GM18873 (cell line): ENCODE data around the gene DSTN.

Experiments used
- ATAC-seq: cut with Tn5 transposase; IDR thresholded peaks from one replicate; pipeline ENCODE4 v1.9.1; 2021; ENCODE audit warnings: mild to moderate bottlenecking, moderate library complexity, moderate number of reproducible peaks; ENCODE audit not compliant: unreplicated experiment, low FRiP score

DSTN gene

GRCh38 chr20:17621229-17621968, 51.5 kb downstream of the DSTN start:
- ATAC-seq: no peak

GRCh38 chr20:17622086-17622850, 52.4 kb downstream of the DSTN start:
- no peak for ATAC-seq

- no peak for ATAC-seq
Observed at GRCh38 chr20:17622851-17623508, 53.1 kb downstream of the DSTN start.

GRCh38 chr20:17624070-17624469, 54.2 kb downstream of the DSTN start:
- no peak for ATAC-seq

- no peak for ATAC-seq
Observed at GRCh38 chr20:17624551-17625245, 54.8 kb downstream of the DSTN start.

GRCh38 chr20:17625246-17626051, 55.6 kb downstream of the DSTN start:
- no peak for ATAC-seq

- no peak for ATAC-seq
Observed at GRCh38 chr20:17626217-17627007, 56.5 kb downstream of the DSTN start.

- no peak for ATAC-seq
Observed at GRCh38 chr20:17627101-17627955, 57.5 kb downstream of the DSTN start.

- no peak for ATAC-seq
Observed at GRCh38 chr20:17628101-17628841, 58.4 kb downstream of the DSTN start.

GRCh38 chr20:17629025-17629424, 59.1 kb downstream of the DSTN start:
- no peak for ATAC-seq

GRCh38 chr20:17629678-17630089, 59.8 kb downstream of the DSTN start:
- ATAC-seq: no peak

- ATAC-seq: no peak
Observed at GRCh38 chr20:17630151-17630805, 60.4 kb downstream of the DSTN start.

- no peak for ATAC-seq
Observed at GRCh38 chr20:17630806-17631195, 60.9 kb downstream of the DSTN start.

GRCh38 chr20:17631576-17632319, 61.9 kb downstream of the DSTN start:
- no peak for ATAC-seq

- ATAC-seq: no peak
Observed at GRCh38 chr20:17633221-17633849, 63.5 kb downstream of the DSTN start.
